Small intestine (tissue), 7 donors: ENCODE measurements around the gene NR0B2. TPM values are rescaled to one million over a fixed set of nuclear protein-coding genes. Genes with fewer than 3 reads are reported as not detected.

Experiments used
- DNase-seq, 2 donors: peaks; one replicate each; pipeline versions ENCODE4 v3.0.0 to v3.0.0-alpha.2; 2013
- FAIRE-seq: peaks from 2 replicates; lab custom pipeline; 2012; peaks lifted over from hg19 to GRCh38; lab: Jason Lieb, UNC
- H3K27ac ChIP-seq, 3 donors: one replicate each; pipeline ENCODE4 v1.5.1; 2013; ENCODE audit warnings: low read length in 2 of 3, mild to moderate bottlenecking in 2 of 3, control low read depth in 1 of 3, inconsistent platforms in 1 of 3, low read depth in 1 of 3, moderate library complexity in 1 of 3
- H3K27me3 ChIP-seq, 3 donors: one replicate each; pipeline ENCODE4 v1.6.1; 2013; ENCODE audit warnings: low read length in 3 of 3, inconsistent platforms in 1 of 3; ENCODE audit not compliant: control insufficient read depth in 3 of 3, insufficient read depth in 3 of 3
- H3K36me3 ChIP-seq, 3 donors: one replicate each; pipeline ENCODE4 v1.6.1; 2013; ENCODE audit warnings: low read length in 3 of 3, inconsistent platforms in 1 of 3, low read depth in 1 of 3, mild to moderate bottlenecking in 1 of 3, moderate library complexity in 1 of 3; ENCODE audit not compliant: control insufficient read depth in 3 of 3, insufficient read depth in 2 of 3
- H3K4me1 ChIP-seq, 3 donors: one replicate each; pipeline ENCODE4 v1.6.1; 2013; ENCODE audit warnings: low read length in 2 of 3, inconsistent platforms in 1 of 3, low read depth in 1 of 3, mild to moderate bottlenecking in 1 of 3, moderate library complexity in 1 of 3; ENCODE audit not compliant: control insufficient read depth in 3 of 3, insufficient read depth in 2 of 3
- H3K4me3 ChIP-seq, 3 donors: one replicate each; pipeline ENCODE4 v1.5.1; 2013; ENCODE audit warnings: low read length in 3 of 3, control low read depth in 1 of 3, inconsistent platforms in 1 of 3, low read depth in 1 of 3, mild to moderate bottlenecking in 1 of 3, moderate library complexity in 1 of 3
- H3K9me3 ChIP-seq, 2 donors: one replicate each; pipeline ENCODE4 v1.6.1; 2013; ENCODE audit warnings: low read depth in 1 of 2, low read length in 1 of 2; ENCODE audit not compliant: control insufficient read depth in 2 of 2, insufficient read depth in 1 of 2
- WGBS, 3 donors: extraction: QIAGEN DNeasy Blood & Tissue Kit; methylation state at CpG; one replicate each; pipeline ENCODE4 v1.1.7; 2013; 5-methylcytosine and 5-hydroxymethylcytosine counted together
- polyA plus RNA-seq, 4 donors: library from polyadenylated mRNA; stranded (reverse) in 3 of 4; unstranded in 1 of 4; fragments of 200-250 nt in 3 of 4; fragments of 120-200 nt in 1 of 4; gene quantifications; one replicate each; pipeline versions ENCODE4 v1.2.1 to v1.2.3, GENCODE V29; 2013
- donor health status: healthy with polysubstance abuse.
- donor health status: control.
- donor health status: control.
- donor health status: Bipolar disorder and iron deficiency.
- donor health status: healthy.

The NR0B2 gene
- polyA plus RNA-seq, 4 donors = 54.9 to 443 (median 216) TPM

DNA sequence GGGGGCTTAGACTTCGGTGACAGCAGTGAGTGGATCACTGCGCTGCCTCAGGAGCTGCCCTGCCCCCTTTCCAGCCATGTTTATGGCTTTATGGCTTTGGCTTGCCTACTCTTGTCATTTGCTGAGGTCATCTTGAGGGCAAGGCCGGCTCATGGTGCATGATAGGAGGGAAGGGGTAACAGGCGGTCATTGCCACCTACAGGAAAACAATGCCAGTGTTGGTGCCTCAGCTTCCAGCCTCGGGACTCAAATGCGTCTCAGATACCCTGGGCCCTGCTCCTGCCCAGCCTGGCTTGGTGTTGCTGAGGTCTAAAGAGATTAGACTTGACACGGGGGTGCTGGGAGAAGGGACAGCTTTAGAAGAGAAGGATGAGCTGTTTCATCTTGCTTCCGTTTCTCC lies 32.0 kb upstream of the NR0B2 start:
- Histone ChIP-seq H3K9me3 (no peaks in the 10 kb centered on the region), H3K4me3 (no peak overlapping the region), H3K4me1 (peaks cover 0 to 42% (median 0%) of the 10 kb centered on the region in 3 donors), H3K27me3 (no peaks in the 10 kb centered on the region), H3K36me3 (peaks cover 14 to 94% (median 24%) of the 10 kb centered on the region in 3 donors), H3K27ac (peak overlapping the region; percentile 65 to 78 (median 73))
- FAIRE-seq (no peak), DNase-seq (peak; percentile 93 to 96)
- WGBS, 3 donors = 22 to 56% (median 23%) methylated on average over 8 of the region's 8 CpGs

DNA sequence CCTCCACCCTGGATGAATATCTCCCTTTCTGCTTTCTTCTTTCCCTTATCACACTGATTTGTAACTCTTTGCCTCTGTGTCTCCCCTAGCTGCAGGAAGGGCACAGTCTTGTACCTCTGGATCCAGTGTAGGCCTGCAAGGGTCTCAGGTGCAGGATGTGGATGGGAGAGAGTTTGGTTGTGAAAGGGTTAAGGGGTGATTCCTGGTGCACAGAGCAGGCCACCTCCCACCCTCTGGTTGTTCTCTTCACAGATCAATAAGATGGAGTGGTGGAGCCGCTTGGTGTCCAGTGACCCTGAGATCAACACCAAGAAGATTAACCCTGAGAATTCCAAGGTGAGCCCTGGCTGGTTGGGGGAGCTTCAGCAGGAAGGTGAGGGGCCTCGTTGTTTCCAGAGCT lies 31.4 kb upstream of the NR0B2 start:
- no peak for DNase-seq
- H3K9me3 ChIP-seq = no peaks in the 10 kb centered on the region
- H3K27me3 ChIP-seq = no peaks in the 10 kb centered on the region
- H3K4me3 ChIP-seq = no peak overlapping the region
- 11 to 46% (median 29%) methylated on average over 2 of the region's 2 CpGs for WGBS, 3 donors
- peaks cover 14 to 92% (median 24%) of the 10 kb centered on the region in 3 donors for H3K36me3 ChIP-seq
- H3K4me1 ChIP-seq = peaks cover 0 to 36% (median 0%) of the 10 kb centered on the region in 3 donors
- peak overlapping the region; percentile 48 to 65 (median 49) for H3K27ac ChIP-seq
- no peak for FAIRE-seq

DNA sequence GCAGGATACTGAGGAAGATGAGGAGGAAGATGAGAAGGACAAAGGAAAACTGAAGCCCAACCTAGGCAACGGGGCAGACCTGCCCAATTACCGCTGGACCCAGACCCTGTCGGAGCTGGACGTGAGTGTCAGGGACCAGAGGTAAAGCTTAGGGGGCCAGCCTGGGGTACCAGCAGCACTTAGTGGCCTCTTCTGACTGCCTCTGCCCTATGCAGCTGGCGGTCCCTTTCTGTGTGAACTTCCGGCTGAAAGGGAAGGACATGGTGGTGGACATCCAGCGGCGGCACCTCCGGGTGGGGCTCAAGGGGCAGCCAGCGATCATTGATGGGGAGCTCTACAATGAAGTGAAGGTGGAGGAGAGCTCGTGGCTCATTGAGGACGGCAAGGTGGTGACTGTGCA lies 28.9 kb upstream of the NR0B2 start:
- Histone ChIP-seq H3K27ac (no peak overlapping the region), H3K9me3 (no peaks in the 10 kb centered on the region), H3K27me3 (no peaks in the 10 kb centered on the region), H3K4me3 (no peak overlapping the region), H3K4me1 (peaks cover 0 to 36% (median 0%) of the 10 kb centered on the region in 3 donors), H3K36me3 (peaks cover 14 to 93% (median 24%) of the 10 kb centered on the region in 3 donors)
- WGBS, 3 donors = 96 to 99% (median 98%) methylated on average over 12 of the region's 12 CpGs
- DNase-seq = no peak
- FAIRE-seq = no peak

DNA sequence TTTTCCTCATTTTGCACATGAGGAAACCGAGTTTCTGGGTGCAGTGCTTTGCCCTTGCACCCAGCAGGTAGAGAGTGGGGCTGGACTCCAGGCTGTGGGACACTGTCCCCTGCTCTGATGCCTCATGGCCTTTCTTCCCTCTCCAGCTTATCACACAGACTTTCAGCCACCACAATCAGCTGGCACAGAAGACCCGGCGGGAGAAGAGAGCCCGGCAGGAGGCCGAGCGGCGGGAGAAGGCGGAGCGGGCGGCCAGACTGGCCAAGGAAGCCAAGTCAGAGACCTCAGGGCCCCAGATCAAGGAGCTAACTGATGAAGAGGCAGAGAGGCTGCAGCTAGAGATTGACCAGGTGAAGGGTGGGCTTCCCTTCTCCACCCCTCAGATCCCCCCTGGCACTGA lies 27.5 kb upstream of the NR0B2 start:
- Histone ChIP-seq H3K4me1 (peaks cover 0 to 27% (median 0%) of the 10 kb centered on the region in 3 donors), H3K27ac (no peak overlapping the region), H3K9me3 (no peaks in the 10 kb centered on the region), H3K4me3 (no peak overlapping the region), H3K36me3 (peaks cover 12 to 91% (median 23%) of the 10 kb centered on the region in 3 donors), H3K27me3 (no peaks in the 10 kb centered on the region)
- no peak for FAIRE-seq
- 91 to 96% (median 92%) methylated on average over 10 of the region's 10 CpGs for WGBS, 3 donors
- no peak for DNase-seq

DNA sequence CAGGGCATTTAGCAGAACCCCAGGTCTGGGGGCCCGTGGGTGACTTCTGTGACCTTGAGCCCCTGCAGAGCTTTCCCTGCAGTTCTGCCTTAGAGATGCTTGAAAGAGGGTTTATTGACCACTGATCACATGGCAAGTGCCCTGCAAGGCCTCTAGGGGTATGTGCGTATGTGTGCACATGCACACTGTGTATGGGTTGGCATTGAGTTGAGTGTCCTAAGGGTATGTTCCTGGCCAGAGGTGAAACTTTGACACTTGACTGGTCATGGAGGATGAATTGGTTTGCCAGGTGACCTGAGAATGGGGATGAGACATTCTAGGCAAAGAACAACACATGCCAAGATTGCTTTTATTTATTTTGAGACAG lies 24.9 kb upstream of the NR0B2 start:
- Histone ChIP-seq H3K27ac (no peak overlapping the region), H3K36me3 (peaks cover 13 to 81% (median 15%) of the 10 kb centered on the region in 3 donors), H3K4me1 (peaks cover 0 to 7% (median 0%) of the 10 kb centered on the region in 3 donors), H3K27me3 (no peaks in the 10 kb centered on the region), H3K4me3 (no peak overlapping the region), H3K9me3 (no peaks in the 10 kb centered on the region)
- FAIRE-seq (no peak), DNase-seq (no peak)
- WGBS, 3 donors = 88 to 95% (median 89%) methylated on average over 2 of the region's 2 CpGs

DNA sequence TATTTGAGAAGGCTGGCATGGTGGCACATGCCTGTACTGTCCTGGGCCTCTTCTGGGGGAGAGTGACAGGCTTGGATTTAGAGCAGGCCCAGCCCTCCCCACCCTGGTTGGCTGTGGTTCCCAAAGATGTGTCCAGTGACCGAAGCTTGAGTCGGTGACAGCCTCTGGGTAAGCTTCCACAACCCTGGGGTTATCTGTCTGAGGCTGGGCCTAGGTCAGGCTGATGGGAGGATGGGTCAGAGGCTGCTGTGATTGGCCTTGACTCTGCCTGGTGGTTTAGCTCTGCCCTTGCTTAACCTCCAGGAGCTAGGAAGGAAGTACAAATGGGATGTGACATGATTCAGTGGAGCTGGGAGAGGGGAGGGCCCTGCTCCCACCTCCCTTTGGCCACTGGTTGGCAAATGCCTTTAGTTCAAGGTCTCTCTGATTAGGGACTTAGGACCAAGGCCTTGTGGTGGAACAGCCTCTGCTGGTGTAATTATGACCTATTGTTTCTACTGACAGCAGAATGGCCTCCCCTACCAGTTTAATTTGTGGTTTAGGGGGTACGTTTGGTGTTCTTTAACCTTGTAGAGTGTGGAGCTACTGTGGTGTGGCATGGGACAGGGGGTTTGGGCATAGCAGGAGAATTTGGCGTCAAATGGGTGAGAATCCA lies 24.4 kb upstream of the NR0B2 start:
- H3K27me3 ChIP-seq = no peaks in the 10 kb centered on the region
- H3K9me3 ChIP-seq = no peaks in the 10 kb centered on the region
- no peak overlapping the region for H3K27ac ChIP-seq
- peaks cover 0 to 7% (median 0%) of the 10 kb centered on the region in 3 donors for H3K4me1 ChIP-seq
- FAIRE-seq (no peak), DNase-seq (no peak)
- H3K4me3 ChIP-seq = no peak overlapping the region
- H3K36me3 ChIP-seq = peaks cover 11 to 79% (median 12%) of the 10 kb centered on the region in 3 donors
- WGBS, 3 donors = 87 to 93% (median 93%) methylated on average over 4 of the region's 4 CpGs

DNA sequence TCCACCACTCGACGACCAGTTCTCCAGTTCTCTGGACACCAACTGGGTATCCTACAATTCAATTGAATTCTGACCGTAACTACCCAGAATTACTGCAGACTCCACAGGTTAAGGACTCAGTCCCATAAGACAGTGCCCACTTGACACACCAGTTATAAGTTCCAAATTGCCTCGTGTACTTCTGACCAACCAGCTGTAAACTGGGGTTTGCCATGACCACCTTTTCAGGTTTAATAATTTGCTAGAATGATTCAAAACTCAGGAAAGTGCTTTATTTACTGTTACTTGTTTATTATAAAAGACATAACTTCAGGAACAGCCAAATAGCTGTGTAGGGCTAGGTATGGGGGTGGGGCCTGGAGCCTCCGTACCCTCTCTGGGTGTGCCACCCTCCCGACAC lies 23.0 kb upstream of the NR0B2 start:
- 84 to 87% (median 86%) methylated on average over 6 of the region's 6 CpGs for WGBS, 3 donors

DNA sequence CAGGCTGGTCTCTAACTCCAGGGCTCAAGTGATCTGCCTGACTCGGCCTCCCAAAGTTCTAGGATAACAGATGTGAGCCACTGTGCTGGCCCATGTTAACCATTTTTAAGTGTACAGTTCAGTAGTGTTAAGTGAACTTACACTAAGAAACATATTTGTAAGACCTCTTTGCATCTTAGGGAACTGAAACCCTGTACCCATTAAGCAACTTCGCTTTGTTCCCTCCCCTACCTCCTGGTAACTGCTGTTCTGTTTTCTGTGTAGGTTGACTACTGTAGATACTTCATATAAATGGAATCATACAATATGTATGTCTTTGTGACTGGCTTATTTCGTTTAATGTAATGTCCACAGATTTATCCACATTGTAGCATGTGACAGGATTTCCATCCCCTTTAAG lies 18.8 kb upstream of the NR0B2 start:
- Histone ChIP-seq H3K4me3 (no peak overlapping the region), H3K9me3 (no peaks in the 10 kb centered on the region), H3K27ac (no peak overlapping the region), H3K27me3 (no peaks in the 10 kb centered on the region), H3K4me1 (no peaks in the 10 kb centered on the region), H3K36me3 (peaks cover 6 to 58% (median 17%) of the 10 kb centered on the region in 3 donors)
- DNase-seq (no peak), FAIRE-seq (no peak)
- 79 to 84% (median 80%) methylated on average over 3 of the region's 3 CpGs for WGBS, 3 donors

More for the DNA sequence above, 23.0 kb upstream of the NR0B2 start:
- no peaks in the 10 kb centered on the region for H3K27me3 ChIP-seq
- FAIRE-seq (no peak), DNase-seq (no peak)
- H3K9me3 ChIP-seq = no peaks in the 10 kb centered on the region
- peaks cover 0 to 7% (median 0%) of the 10 kb centered on the region in 3 donors for H3K4me1 ChIP-seq
- no peak overlapping the region for H3K27ac ChIP-seq
- H3K4me3 ChIP-seq = no peak overlapping the region
- H3K36me3 ChIP-seq = peaks cover 4 to 78% (median 6%) of the 10 kb centered on the region in 3 donors
